Kasumi-1 (cell line): Measurements from ENCODE around the gene CNTFR.

Source experiments
- DNase-seq, 2 experiments: peaks; one replicate each; lab custom pipeline; 2025; lab: John Stamatoyannopoulos, UW

CNTFR gene

GRCh38 chr9:34522971-34523797 lies 66.3 kb downstream of the CNTFR start, which contains the start of gene ENHO:
ENHO (minus strand) TSS chr9:34522990; CDS start chr9:34521695, 1,295 bp downstream.
- peak; percentile 76 to 77 for DNase-seq

GRCh38 chr9:34522091-34522887 lies 67.2 kb downstream of the CNTFR start:
- DNase-seq = no peak

- no peak for DNase-seq
Observed at GRCh38 chr9:34521406-34522045, 68.0 kb downstream of the CNTFR start.

- no peak for DNase-seq
Observed at GRCh38 chr9:34520505-34521385, 68.8 kb downstream of the CNTFR start.

GRCh38 chr9:34520096-34520495 lies 69.4 kb downstream of the CNTFR start:
- DNase-seq = no peak

- peak in 1 of 2 experiments; percentile 3 for DNase-seq
Observed at GRCh38 chr9:34519321-34520020, 70.1 kb downstream of the CNTFR start.

GRCh38 chr9:34518896-34519295 lies 70.6 kb downstream of the CNTFR start:
- DNase-seq = no peak

GRCh38 chr9:34518110-34518616 lies 71.4 kb downstream of the CNTFR start:
- no peak for DNase-seq

- no peak for DNase-seq
Observed at GRCh38 chr9:34517185-34517584, 72.3 kb downstream of the CNTFR start.

GRCh38 chr9:34515959-34516358 lies 73.6 kb downstream of the CNTFR start:
- no peak for DNase-seq

- DNase-seq = no peak
Observed at GRCh38 chr9:34514816-34515215, 74.7 kb downstream of the CNTFR start.

GRCh38 chr9:34514401-34514800 lies 75.1 kb downstream of the CNTFR start:
- no peak for DNase-seq

GRCh38 chr9:34513567-34514214 lies 75.8 kb downstream of the CNTFR start:
- DNase-seq = no peak

GRCh38 chr9:34512131-34513078 lies 77.1 kb downstream of the CNTFR start:
- DNase-seq = no peak

- no peak for DNase-seq
Observed at GRCh38 chr9:34510497-34511468, 78.7 kb downstream of the CNTFR start.

- DNase-seq = no peak
Observed at GRCh38 chr9:34508951-34509350, 80.6 kb downstream of the CNTFR start.

- no peak for DNase-seq
Observed at GRCh38 chr9:34508463-34508862, 81.1 kb downstream of the CNTFR start.

GRCh38 chr9:34507966-34508365 lies 81.6 kb downstream of the CNTFR start:
- no peak for DNase-seq
